ENCODE results near the gene C11orf21.

Gene C11orf21

GRCh38 chr11:2310073-2310785 lies 8.5 kb upstream of the C11orf21 start:
- Histone ChIP-seq H3K27ac (ENCODE audit: low read depth, low read length) (no peak overlapping the region), H3K27me3 (ENCODE audit: low read length) (no peaks in the 10 kb centered on the region), H3K79me2 (ENCODE audit: insufficient read depth, low read length) (no peaks in the 10 kb centered on the region), H3K36me3 (ENCODE audit: low read length) (no peaks in the 10 kb centered on the region), H3K9me3 (ENCODE audit: insufficient read depth, low read length) (no peaks in the 10 kb centered on the region), H2AFZ (ENCODE audit: low read depth, low read length, severe bottlenecking) (no peak overlapping the region), H3K9ac (ENCODE audit: low read length) (no peak overlapping the region), H3K4me3 (ENCODE audit: insufficient read depth, low read length, poor library complexity, severe bottlenecking) (no peak overlapping the region), H4K20me1 (ENCODE audit: low read depth, low read length) (no peaks in the 10 kb centered on the region), H3F3A (ENCODE audit: insufficient read depth) (no peaks in the 10 kb centered on the region), H3K4me2 (ENCODE audit: low read depth, low read length, poor library complexity, severe bottlenecking) (no peak overlapping the region), H3K9me2 (replicated peaks; ENCODE audit: insufficient read depth, low read length) (no peaks in the 10 kb centered on the region)
- TF ChIP-seq CTCF (IDR thresholded peaks at IDR 0.05; ENCODE audit: insufficient read depth, low read length, poor library complexity, severe bottlenecking), result no peak
- no peak for TF ChIP-seq EZH2phosphoT487 (conservative IDR thresholded peaks at IDR 0.05; ENCODE audit: low read length)

- H3K27me3 ChIP-seq (ENCODE audit: low read length), result no peaks in the 10 kb centered on the region
Measured at GRCh38 chr11:2309251-2310072, 7.7 kb upstream of the C11orf21 start.

GRCh38 chr11:2308713-2309112 lies 7.0 kb upstream of the C11orf21 start:
- Histone ChIP-seq H3K4me3 (ENCODE audit: insufficient read depth, low read length, poor library complexity, severe bottlenecking) (no peak overlapping the region), H3K9me2 (replicated peaks; ENCODE audit: insufficient read depth, low read length) (no peaks in the 10 kb centered on the region), H3K27ac (ENCODE audit: low read depth, low read length) (no peak overlapping the region), H2AFZ (ENCODE audit: low read depth, low read length, severe bottlenecking) (no peak overlapping the region), H3K9me3 (ENCODE audit: insufficient read depth, low read length) (no peaks in the 10 kb centered on the region), H3K36me3 (ENCODE audit: low read length) (no peaks in the 10 kb centered on the region), H3F3A (ENCODE audit: insufficient read depth) (no peaks in the 10 kb centered on the region), H3K27me3 (ENCODE audit: low read length) (no peaks in the 10 kb centered on the region), H3K4me2 (ENCODE audit: low read depth, low read length, poor library complexity, severe bottlenecking) (no peak overlapping the region), H3K9ac (ENCODE audit: low read length) (no peak overlapping the region), H3K79me2 (ENCODE audit: insufficient read depth, low read length) (no peaks in the 10 kb centered on the region), H4K20me1 (ENCODE audit: low read depth, low read length) (no peaks in the 10 kb centered on the region)
- TF ChIP-seq EZH2phosphoT487 (conservative IDR thresholded peaks at IDR 0.05; ENCODE audit: low read length), result no peak
- TF ChIP-seq CTCF (IDR thresholded peaks at IDR 0.05; ENCODE audit: insufficient read depth, low read length, poor library complexity, severe bottlenecking), result no peak

More at GRCh38 chr11:2309251-2310072, 7.7 kb upstream of the C11orf21 start:
- Histone ChIP-seq H3K9me2 (replicated peaks; ENCODE audit: insufficient read depth, low read length) (no peaks in the 10 kb centered on the region), H2AFZ (ENCODE audit: low read depth, low read length, severe bottlenecking) (no peak overlapping the region), H3F3A (ENCODE audit: insufficient read depth) (no peaks in the 10 kb centered on the region), H3K79me2 (ENCODE audit: insufficient read depth, low read length) (no peaks in the 10 kb centered on the region), H3K27ac (ENCODE audit: low read depth, low read length) (no peak overlapping the region), H4K20me1 (ENCODE audit: low read depth, low read length) (no peaks in the 10 kb centered on the region), H3K9me3 (ENCODE audit: insufficient read depth, low read length) (no peaks in the 10 kb centered on the region), H3K36me3 (ENCODE audit: low read length) (no peaks in the 10 kb centered on the region), H3K4me2 (ENCODE audit: low read depth, low read length, poor library complexity, severe bottlenecking) (no peak overlapping the region), H3K4me3 (ENCODE audit: insufficient read depth, low read length, poor library complexity, severe bottlenecking) (no peak overlapping the region), H3K9ac (ENCODE audit: low read length) (no peak overlapping the region)
- TF ChIP-seq CTCF (IDR thresholded peaks at IDR 0.05; ENCODE audit: insufficient read depth, low read length, poor library complexity, severe bottlenecking), result no peak
- no peak for TF ChIP-seq EZH2phosphoT487 (conservative IDR thresholded peaks at IDR 0.05; ENCODE audit: low read length)
